Measurements from ENCODE around the gene WBP2NL. TPM values are rescaled to one million over a fixed set of nuclear protein-coding genes. Genes with fewer than 3 reads are reported as not detected.

Gene WBP2NL
- total RNA-seq, 1 experiment from 2014 or later: not detected

DNA sequence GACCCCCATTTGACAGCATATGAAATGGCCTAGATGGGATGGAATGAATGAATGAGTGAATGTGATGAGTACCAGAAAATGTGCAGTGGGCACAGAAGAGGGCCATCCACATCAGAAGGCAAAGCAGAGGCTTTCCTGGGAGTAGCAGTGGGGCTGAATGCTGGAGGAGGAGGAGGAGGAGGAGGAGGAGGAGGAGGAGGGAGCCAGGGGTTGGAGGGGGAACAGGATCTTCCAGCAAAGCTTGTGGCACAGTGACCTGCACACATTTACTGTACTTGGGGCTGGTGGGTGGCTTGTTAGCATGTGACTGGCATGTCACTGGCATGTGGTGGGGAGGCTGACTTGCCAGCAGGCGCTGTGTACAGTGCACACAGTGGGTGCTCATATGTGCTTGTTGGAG lies 19.9 kb upstream of the WBP2NL start:
- no peak for DNase-seq (ENCODE audit: low read depth)

DNA sequence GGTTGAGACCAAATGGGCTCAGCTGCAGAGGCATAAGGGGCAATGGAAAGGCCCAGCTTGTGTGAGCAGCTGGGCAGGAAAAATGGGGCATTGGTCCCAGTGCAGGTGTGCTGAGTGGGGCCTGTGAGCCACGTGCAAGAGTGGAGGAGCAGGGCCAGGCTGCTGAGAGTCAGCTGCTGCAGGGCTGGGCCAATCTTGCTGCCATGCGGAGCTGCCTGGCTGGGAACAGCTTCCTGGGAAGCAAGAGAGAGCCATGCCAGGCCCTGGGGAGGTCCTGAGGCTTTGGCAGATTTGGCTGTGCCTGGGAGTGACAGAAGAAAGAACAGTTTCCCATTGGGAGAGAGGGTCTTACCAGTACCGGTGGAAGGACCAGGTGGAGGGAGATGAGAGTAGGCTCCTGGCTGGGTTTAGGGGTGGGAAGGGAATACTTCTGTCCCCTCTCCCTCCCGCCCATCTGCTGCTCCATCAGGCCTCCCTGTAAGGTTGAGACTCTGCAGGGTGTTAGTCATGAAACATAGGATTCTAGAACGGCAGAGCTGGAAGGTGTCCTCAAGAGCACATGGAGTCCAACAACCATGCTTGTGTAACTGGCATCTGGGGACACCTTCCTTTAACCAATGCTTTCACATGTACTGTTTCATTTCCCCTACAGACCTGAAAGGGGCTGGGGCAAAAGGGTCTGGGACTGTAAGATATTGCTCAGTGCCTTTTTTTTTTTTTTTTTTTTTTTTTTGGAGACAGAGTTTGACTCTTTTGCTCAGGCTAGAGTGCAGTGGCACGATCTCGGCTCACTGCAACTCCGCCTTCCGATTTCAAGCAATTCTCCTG lies 19.0 kb upstream of the WBP2NL start:
- DNase-seq (ENCODE audit: low read depth): no peak

- DNase-seq (ENCODE audit: low read depth): no peak
These were observed 15.7 kb upstream of the WBP2NL start for GRCh38 chr22:41982865-41983264.

- DNase-seq (ENCODE audit: low read depth): peak; percentile 11
These were observed 14.8 kb upstream of the WBP2NL start for GRCh38 chr22:41983513-41984405.

DNA sequence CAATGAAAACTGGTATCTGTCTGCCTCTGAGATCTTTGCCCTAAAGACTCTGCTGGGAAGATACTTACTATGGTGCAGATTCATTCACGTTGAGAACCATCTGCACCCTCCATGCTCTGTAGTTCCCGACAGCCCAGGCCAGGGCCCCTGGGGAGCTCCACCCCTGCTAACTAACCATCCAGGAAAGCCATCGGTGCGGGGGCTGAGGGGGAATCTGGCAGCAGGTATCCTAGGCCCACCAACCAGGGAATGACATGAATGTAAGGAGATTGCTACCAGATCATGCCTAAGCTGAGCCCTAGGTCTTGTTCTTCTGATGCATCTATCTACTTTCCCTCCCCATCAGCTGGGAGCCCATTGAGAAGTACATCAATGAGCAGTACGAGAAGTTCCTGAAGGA lies 11.3 kb upstream of the WBP2NL start:
- no peak for DNase-seq (ENCODE audit: low read depth)

GRCh38 chr22:41989246-41989645 lies 9.3 kb upstream of the WBP2NL start:
- DNase-seq (ENCODE audit: low read depth): no peak

- DNase-seq (ENCODE audit: low read depth): no peak
These were observed 7.5 kb upstream of the WBP2NL start for GRCh38 chr22:41991111-41991510.

GRCh38 chr22:41992496-41992895 lies 6.1 kb upstream of the WBP2NL start:
- no peak for DNase-seq (ENCODE audit: low read depth)

DNA sequence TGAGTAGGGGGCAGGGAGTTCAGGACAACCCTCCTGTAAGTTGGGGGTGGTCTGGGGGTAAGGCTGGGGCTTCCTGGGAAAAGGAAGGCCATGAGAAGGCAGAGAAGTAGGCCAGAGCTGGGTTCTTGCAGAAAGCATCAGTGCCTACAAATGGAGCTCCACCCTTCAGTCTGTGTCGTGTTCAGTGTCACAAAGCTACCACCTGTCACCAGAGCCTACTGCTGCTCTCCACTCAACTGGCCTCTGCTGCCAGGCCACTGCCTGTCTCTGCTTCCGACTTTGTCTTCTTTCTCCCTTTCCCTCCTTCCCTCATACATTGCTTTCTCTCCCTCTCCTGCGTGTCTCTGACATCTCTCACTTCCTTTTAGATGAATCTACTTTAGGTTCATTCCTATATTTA lies 3.4 kb upstream of the WBP2NL start:
- DNase-seq (ENCODE audit: low read depth): no peak

DNA sequence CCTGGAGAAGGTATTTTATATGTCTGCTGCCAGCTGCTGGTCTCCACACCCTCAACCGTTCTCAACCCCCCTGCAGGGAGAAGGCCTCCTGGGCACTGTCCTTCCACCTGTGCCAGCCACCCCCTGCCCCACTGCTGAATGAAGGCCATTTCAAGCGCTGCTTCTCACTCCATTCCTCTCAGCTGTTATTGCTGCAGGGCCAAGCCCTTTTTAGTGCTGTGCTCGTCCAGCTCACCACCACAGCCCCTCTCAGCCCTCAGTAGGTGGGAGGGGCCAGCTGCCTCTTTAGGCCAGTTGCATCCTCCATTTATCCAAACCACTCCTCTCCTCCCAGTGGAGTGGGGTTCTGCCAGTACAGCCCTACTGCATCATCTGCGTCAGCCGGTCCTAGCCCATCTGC lies 1.8 kb upstream of the WBP2NL start:
- DNase-seq (ENCODE audit: low read depth): no peak

- DNase-seq (ENCODE audit: low read depth): no peak
These were observed 1.9 kb downstream of the WBP2NL start for GRCh38 chr22:42000466-42000865.

GRCh38 chr22:42001121-42001520 lies 2.5 kb downstream of the WBP2NL start:
- peak; percentile 14 for DNase-seq (ENCODE audit: low read depth)

- DNase-seq (ENCODE audit: low read depth): no peak
These were observed 3.1 kb downstream of the WBP2NL start for GRCh38 chr22:42001706-42002105.

GRCh38 chr22:42007922-42008321 lies 9.3 kb downstream of the WBP2NL start:
- no peak for DNase-seq (ENCODE audit: low read depth)

GRCh38 chr22:42010778-42011177 lies 12.2 kb downstream of the WBP2NL start:
- DNase-seq (ENCODE audit: low read depth): no peak

GRCh38 chr22:42013385-42013784 lies 14.8 kb downstream of the WBP2NL start:
- no peak for DNase-seq (ENCODE audit: low read depth)

DNA sequence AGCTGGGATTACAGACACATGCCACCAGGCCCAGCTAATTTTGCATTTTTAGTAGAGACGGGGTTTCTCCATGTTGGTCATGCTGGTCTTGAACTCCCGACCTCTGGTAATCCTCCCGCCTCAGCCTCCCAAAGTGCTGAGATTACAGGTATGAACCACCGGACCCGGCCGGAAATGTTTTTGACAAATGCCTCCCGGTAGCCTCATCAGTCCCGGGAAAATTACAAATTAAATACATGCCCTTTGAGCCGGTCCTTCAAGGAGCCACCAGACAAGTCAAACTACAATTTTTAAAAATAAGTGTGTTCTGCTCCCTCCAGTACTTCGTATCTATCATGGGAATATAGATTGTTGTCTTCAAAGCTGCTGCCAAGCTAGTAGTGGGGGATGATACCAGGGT lies 17.5 kb downstream of the WBP2NL start:
- DNase-seq (ENCODE audit: low read depth): no peak

- DNase-seq (ENCODE audit: low read depth): no peak
These were observed 19.6 kb downstream of the WBP2NL start for GRCh38 chr22:42018224-42018623.

- DNase-seq (ENCODE audit: low read depth): no peak
These were observed 23.0 kb downstream of the WBP2NL start for GRCh38 chr22:42021571-42021970.

DNA sequence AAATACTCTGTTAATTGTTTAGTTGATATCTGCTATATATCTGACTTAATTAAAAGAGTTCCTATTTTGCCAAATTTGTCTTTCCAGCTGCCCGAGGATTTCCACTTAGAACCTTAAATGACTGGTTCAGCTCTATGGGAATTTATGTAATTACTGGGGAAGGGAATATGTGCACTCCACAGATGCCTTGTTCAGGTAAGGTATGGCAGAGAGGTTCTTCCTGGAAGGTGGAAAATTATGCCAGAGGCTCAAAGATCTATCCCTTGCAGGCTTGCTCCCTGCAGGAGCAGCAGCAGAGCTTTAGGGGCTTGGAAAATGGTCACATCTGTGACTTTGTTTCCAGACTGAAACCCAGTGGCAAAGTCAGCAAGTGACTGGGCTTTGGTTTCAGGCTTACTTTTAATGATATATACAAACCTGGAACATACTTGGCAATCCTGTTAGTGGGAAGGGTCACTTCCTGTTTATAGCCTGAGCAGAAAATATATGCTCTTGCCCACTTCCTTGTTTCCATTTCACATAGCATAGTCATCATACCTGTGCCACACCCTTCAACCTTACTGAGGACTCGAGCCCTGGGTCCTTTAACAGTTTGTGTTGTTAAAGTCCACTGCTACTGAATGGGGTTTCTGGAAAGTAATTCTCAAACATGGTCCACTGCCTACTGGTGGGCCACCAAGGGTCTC lies 23.7 kb downstream of the WBP2NL start:
- no peak for DNase-seq (ENCODE audit: low read depth)

GRCh38 chr22:42025421-42025820 lies 26.8 kb downstream of the WBP2NL start:
- DNase-seq (ENCODE audit: low read depth): no peak

DNA sequence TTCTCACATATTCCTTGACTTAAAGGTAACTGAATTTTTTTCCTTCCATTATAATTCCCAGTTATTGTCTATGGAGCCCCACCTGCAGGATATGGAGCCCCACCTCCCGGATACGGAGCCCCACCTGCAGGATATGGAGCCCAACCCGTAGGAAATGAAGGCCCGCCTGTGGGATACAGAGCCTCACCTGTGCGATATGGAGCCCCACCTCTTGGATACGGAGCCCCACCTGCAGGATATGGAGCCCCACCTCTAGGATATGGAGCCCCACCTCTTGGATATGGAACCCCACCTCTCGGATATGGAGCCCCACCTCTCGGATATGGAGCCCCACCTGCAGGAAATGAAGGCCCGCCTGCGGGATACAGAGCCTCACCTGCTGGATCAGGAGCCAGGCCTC lies 28.1 kb downstream of the WBP2NL start:
- DNase-seq (ENCODE audit: low read depth): no peak

Data from LHCN-M2 (cell line).